SW 1271 (cell line): ENCODE data around the gene DNAJC1.
"Not testable (repeated sequence)": the region's sequence is repeated elsewhere in the genome, so short reads cannot be mapped to it uniquely, and the experiment has no call there.

Experiments used
- DNase-seq, 2 experiments: peaks; one replicate each; lab custom pipeline; 2025; lab: John Stamatoyannopoulos, UW

DNAJC1 gene

DNA sequence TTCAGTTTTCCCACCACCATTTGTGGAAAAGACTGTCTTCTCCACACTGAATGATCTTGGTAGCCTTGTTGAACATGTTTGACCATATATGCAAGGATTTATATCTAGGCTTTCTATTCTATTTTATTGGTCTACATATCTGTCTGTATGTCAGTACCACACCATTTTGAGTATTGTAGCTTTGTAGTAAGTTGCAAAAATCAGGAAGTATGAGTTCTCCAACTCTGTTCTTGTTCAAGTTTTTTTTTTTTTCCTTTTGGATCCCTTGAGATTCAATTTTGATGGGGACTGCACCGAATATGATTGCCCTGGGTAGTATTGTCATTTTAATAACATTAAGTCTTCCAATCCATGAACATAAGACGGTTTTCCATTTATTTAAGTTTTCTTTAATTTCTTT is 176.8 kb downstream of the DNAJC1 start:
- DNase-seq = no peak

DNA sequence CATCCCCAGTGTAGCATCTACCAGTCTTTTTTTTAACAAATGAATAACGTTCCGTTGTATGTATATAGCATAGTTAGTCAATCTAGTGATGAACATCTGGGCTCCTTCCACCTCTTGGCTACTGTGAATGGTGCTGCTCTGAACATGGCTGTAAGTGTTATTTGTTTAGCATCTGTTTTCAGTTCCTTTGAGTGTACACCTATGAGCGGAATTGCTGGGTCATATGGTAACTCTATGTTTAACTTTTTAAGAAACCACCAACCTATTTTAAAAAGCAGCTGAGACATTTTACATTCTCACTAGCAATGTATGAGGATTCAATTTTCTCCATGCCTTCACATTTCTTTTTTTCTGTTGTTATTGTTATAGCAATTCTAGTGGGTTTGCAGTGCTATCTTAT is 178.2 kb downstream of the DNAJC1 start:
- no peak for DNase-seq

DNA sequence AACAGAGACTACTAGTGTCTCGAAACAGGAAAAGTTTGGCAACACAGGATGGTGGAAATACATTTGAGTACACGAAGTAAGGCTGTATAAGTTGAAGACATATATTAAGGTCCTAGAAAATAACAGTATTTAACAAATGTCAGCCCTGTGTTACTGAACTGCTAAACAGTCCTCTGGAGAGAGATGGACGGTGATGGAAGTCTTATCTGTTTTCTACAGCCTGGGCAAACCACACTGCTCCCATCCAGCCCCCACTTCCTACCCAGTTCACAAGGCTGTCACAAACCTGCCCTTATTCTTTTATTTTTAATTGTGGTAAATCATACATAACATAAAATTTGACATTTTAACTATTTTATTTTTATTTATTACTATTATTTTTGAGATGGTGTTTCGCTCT is 179.1 kb downstream of the DNAJC1 start:
- DNase-seq = no peak

DNA sequence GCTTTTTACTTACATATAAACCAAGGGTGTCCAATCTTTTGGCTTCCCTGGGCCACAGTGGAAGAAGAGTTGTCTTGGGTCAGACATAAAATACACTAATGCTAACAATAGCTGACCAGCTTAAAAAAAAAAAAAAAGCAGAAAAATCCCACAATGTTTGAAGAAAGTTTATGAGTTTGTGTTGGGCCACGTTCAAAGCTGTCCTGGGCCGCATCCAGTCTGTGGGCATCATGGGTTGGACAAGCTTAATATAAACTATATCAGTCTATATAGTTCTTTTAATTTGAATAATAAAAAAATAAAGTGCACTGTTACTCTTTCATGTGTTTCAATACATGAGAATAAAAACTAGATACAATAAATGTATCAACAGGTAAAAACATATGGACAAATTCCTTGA is 179.9 kb downstream of the DNAJC1 start:
- DNase-seq = no peak

DNA sequence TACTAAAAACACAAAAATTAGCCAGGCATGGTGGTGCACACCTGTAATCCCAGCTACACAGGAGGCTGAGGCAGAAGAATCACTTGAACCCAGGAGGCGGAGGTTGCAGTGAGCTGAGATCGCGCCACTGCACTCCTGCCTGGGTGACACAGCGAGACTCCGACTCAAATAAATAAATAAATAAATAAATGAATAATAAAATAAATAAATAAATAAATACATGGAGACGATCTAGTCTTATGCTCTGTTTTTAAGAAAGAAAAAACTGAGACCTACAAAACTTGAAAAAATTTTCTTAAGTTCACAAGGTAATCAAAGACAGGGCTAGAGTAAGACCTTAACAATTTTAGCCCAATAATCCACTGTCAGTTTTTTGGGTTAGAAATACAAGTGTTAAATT is 181.3 kb downstream of the DNAJC1 start:
- DNase-seq = not testable (repeated sequence)

DNA sequence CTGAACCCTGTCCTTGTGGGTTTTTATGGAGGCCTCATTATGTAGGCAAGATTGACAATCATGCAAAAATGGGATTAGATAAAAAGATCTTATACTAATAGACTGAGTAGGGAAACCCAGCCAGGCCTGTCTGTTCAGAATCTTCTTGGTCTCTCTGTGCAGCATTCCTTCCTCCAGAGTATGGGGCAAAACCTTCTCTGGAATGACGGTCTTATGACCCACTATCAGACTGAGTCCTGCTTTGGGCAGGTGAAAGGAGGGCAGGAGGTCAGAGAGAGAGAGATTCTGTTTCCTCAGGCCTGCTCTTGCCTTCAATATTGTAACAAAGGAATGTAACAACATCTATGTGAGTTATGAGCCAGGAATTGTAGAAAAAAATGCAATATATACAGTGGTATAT is 182.6 kb downstream of the DNAJC1 start:
- no peak for DNase-seq

DNA sequence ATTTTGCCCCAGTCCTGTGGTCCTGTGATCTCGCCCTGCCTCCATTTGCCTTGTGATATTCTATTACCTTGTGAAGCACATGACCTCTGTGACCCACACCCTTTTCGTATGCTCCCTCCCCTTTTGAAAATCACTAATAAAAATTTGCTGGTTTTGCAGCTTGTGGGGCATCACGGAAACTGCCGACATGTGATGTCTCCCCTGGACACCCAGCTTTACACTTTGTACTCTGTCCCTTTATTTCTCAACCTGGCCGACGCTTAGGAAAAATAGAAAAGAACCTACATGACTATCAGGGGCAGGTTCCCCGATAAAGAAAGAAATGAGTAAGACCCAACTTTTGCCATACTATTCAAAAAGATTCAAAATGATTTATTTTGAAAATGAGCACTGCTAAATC is 185.1 kb downstream of the DNAJC1 start:
- not testable (repeated sequence) for DNase-seq

DNA sequence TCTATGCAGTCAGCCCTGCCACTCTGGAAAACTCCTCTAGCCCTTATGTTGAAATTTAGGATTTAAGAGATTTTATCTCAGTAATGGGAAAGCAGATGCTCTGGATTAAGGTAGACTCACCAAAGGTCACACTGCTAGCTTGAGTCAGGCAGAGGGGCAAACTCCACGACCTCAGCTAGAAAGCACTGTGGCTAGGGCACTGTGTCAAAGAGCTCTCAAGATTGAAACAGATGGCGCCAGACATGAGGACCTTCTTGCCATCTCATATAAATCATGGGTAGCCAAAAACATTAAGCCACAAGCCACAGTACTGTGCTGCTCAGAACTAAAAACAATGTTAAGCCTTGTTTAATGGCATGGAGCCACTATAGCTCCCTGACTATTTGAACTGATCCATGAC is 188.7 kb downstream of the DNAJC1 start:
- no peak for DNase-seq

DNA sequence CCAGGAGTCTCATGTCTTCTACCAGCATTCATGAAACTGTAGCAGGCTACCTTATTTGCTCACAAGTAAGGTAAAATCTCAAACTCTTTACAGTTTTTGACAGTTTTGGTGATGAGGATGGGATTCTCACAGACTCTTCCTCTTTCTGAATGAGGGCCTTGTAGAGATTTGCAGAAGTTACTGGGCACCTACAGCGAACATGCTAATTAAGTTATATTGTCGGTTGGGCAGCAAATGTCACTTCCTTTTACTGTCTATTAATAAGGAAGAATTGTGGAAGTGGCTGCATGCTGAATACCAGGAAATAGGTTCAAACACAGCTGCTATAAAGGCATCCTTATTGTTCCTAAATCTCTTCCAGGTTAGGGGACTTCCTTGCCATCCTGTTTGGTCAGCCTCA is 189.6 kb downstream of the DNAJC1 start:
- no peak for DNase-seq

DNA sequence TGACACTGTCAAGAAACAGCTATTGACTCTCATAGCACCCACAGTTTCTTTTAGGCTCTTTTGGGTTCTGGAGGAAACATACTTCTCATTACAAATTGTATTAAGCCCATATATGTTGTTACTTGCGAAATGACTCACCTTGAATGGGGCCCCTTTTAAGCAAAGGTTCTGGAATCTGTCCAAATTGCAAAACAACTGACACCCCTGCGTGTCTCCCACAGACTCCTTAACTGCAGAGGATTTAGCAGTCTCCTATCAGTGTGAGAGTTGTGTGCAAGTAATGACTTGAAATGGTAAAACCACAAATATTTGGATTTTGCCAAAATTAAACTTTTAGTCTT is 192.3 kb downstream of the DNAJC1 start:
- no peak for DNase-seq

DNA sequence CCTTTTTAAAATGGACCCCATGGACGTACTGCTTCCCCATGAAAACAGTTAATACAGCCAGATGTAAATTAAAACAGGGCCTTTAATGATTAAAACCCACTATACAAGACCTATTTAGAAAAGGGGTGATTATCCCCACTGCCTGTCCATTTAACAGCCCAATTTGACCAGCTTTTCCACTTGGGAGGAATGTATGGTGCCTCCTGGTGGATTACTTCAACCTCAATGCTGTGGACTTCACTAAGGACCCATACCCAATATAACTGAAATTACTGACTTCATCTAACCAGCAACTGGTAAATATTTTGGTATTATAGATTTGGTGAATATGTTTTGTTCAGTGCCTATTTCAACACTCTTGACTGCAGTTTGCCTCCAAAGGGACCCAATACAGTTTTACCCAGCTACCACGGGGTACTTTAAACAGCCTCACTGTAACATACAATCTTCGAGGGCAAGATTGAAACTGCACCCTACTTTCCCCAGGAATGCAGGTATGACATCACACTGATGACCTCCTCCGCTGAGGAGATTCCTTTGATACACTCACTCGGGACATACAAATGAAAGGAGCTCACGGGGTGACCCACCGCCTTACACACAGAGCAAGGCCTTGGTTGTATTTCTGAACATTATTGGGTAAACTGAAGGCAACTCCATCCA is 192.8 kb downstream of the DNAJC1 start:
- no peak for DNase-seq

DNA sequence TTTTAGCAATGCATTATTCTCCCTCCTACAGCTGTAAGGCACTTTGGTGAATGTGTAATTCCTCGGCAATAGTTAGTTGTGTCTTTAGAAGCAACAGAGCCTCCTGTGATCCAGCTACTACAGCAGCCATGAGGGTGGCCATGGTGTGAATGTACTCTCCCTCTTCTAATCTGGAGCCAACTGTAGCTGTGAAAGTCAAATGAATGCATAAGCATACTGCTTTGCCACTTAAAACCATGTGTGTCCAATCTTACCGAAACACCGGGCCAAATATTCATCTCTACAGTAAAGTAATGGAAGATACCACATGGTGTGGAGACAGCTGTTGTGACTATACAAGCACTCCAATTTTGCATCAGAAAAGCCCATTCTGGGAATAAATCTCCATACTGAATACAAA is 195.0 kb downstream of the DNAJC1 start:
- DNase-seq = no peak

DNA sequence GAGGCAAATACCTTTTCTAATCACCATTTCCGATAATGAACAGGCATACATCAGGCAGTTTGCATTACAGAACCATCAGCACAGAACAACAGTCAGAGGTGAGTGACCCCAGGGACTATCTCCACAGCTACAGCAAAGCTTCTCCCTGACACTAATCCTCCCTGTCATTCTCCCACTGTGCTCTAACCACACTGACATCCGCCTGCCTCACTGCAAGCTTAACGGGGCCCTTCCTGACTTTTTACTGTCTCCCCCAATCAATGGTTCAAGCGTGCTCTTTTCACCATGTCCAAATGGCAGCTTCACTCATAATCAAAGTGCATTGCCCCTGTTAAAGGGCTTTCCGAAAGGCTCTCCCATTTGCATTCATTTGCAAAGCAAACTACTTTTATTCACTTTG is 196.3 kb downstream of the DNAJC1 start:
- DNase-seq = no peak

DNA sequence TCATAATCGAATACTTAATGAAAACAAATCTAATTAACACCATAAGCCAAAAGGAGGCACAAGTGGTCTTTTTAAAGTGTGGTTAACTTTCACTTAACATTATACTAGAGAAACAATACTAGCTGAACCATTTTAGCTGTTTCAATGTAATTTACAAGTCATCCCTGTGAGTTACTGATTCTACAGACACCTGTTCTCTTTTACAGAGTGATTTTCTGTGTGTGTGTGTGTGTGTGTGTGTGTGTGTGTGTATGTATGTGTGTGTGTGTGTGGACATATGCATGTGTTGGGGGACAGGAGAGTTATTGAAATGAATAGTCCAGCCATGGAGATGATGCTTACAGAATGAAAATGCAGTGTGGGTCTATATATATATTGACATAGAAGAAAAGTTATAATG is 200.2 kb downstream of the DNAJC1 start:
- DNase-seq = no peak

DNA sequence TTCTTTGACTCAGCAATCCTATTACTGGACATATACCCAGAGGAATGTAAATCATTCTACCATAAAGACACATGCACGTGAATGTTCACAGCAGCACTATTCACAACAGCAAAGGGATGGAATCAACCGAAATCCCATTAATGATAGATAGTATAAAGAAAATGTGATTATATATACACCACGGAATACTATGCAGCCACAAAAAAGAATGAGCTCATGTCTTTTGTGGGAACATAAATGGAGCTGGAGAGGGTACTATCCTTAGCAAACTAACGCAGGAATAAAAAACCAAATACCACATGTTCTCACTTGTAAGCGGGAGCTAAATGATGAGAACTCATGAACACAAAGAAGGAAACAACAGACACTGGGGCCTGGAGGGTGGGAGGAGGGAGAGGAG is 201.9 kb downstream of the DNAJC1 start:
- no peak for DNase-seq

DNA sequence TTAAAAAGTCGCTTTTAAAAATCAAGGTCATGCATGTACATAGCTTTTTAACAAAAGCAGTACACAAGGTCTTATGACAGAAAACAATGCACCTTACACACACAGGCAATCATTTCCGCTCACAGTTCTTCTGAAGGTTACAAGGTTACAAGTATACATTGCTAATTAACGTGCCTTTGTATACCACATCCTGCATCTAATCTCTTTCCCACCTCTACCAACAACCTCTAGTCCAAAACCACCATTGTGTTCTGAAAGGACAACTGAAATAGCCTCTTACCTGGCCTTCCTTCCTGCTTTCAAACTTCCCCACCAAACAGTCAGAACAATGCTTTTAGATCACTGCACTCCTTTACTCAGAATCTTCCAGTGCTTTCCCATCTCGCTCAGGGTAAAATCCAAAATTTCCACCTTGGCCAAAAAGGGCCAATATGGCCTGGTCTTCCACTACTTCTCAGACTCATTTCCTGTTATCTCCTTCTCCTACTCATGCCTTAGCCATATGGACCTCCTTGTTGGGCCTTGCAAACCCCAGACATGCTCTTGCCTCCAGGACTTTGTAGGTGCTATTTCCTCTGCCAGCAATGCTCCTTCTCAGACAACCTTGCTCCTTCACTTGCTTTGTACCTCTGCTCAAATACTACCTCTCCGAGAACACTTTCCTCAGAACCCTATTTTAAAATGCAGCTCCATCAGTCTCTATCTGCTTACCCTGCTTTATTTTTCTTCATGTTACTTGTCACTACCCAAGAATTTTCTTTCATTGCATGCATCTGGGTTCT is 205.4 kb downstream of the DNAJC1 start:
- DNase-seq = no peak

DNA sequence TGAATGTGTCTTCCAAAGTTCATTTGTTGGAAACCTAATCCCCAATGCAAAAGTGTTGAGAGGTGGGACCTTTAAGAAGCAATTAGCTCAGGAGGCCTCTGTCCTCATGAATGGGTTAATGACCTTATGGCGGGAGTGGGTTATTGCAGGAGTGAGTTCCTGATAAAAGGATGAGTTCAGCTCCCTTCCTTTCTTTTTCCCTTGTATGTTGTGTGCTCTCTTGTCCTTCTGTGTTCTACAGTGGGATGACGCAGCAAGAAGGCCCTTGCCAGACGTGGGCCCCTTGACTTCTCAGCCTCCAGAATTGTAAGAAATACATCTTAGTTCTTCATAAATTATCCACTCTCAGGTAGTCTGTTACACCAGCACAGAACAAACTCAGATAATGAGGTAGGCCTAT is 206.0 kb downstream of the DNAJC1 start:
- no peak for DNase-seq

DNA sequence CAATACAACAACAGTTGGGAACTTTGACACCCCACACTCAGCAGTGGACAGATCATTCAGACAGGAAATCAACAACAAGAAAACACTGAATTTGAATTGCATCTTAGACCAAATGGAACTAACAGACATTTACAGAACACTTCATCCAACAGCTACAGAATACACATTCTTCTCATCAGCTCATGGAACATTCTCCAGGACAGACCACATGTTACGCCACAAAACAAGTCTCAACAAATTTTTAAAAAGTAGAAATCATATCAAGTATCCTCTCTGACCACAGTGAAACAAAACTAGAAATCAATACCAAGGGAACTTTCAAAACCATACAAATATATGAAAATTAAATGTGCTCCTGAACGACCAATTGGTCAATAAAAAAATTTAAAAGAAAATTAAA is 212.3 kb downstream of the DNAJC1 start:
- no peak for DNase-seq

DNA sequence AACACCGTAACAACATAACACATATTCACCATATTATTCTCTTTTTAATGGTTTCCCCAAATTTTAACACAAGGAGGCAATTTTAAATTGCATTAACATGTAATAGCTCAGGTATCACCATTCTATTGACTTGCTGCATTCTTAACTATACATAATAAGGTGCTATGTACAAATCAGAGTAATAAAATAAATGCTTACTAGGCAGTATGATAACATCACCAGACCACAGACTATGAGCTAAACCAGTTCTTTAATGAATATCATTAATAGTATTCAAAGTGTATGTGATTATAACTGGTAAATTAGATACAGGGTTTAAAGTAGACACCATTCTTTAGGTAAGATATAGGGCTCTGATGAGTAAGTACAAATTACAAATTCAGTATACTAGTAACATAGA is 226.6 kb downstream of the DNAJC1 start:
- no peak for DNase-seq

DNA sequence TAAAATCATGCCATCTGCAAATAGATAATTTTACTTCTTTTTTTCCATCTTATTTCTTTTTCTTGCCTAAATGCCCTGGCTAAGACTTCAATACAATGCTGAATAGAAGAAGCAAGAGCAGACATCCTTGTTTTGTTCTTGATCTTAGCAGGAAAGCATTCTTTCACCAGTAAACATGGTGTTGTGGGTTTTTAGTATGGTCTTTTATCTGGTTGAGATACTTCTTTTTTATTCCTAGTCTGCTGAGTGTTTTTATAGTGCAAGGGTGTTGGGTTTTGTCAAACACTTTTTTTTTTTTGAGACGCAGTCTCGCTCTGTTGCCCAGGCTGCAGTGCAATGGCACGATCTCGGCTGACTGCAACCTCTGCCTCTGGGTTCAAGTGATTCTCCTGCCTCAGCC is 232.3 kb downstream of the DNAJC1 start:
- DNase-seq = no peak

DNA sequence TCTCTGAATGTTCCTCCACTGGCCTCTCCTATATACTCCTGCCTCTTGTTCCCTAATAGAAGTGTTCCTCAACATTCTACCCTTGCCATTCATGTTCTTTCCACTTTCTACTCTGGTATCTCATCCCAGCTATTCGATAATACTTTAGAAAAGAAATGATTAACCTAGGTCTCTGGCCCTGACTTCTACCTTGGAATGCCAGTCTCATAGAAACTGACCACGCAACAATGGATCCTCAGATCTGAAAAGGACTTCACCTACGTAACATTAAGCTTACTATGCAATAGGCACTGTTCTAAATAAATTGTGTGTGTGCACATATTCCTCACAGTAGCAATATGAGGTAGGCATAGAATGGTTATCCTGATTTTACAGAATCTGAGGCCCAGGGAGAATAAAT is 234.5 kb downstream of the DNAJC1 start:
- no peak for DNase-seq

DNA sequence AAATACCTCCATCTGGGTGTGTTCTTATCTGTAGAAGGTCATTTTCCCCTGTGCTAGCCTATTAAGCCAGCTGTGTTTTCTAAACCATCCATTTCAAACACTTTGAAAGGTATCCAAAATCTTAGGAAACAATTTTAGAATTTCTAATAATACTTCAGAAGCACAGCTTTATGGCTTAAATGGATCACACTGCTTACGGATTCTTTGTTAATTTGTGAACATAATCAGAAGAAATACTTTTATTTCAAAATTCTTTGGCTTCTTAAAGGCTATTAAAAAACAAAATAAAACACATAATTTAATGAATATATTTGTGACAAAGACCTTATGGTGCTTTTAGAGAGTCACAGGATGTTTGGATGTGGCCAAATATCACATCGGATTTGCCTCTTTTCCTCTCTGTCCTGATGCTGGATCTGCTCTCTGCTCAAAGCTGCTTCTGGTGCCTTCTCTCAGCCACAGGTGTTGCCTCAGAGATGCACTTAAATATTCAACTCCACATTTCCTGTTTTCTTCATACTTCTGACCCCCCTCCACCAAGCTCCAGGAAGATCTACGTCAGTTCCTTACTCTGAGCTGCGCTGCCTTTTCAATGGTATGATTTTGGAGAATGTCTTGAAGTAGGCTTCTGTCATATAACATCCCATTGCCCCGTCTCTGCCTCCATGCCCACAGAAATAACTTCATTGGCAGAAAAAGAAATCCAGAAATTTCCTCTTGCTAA is 238.9 kb downstream of the DNAJC1 start:
- no peak for DNase-seq

DNA sequence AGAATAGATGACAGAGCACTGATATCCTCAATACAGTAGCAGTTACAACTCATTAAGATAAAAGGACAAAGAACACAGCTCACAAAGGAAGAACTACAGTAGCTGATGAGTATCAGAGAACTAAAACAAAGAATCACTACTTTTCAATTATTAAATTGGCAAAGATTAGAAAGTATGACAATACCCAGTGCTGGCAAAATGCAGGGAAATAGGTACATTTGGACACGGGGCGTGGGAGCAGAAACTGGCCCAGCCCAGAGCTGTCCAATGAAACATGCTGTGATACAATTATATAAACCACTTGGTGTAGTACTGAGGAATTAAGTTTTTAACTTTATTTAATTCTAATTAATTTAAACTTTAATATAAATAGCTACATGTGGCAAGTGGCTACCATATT is 243.2 kb downstream of the DNAJC1 start:
- DNase-seq = no peak
